Measurements from ENCODE around the gene MLLT10. TPM values are rescaled to one million over a fixed set of nuclear protein-coding genes. Genes with fewer than 3 reads are reported as not detected.
A peak's percentile ranks its signal among the peaks of the same experiment; 100 is the strongest.

Gene MLLT10
- total and polyA plus RNA-seq, 4 donors = 20.6 to 97.8 (median 35.7) TPM

- no peak for TF ChIP-seq CTCF (IDR thresholded peaks at IDR 0.05; ENCODE audit: control extremely low read depth, extremely low read depth)
- DNase-seq (peak; percentile 95 to 97 (median 97)), ATAC-seq (ENCODE audit: insufficient read depth, low FRiP score) (peak; percentile 54)
- H3K27me3 ChIP-seq (ENCODE audit: control insufficient read depth in 3 of 3, insufficient read depth in 3 of 3, low read length in 2 of 3) = no peaks in the 10 kb centered on the region
- 0 to 1% methylated on average over 40 to 56 of the region's 56 CpGs for WGBS, 2 donors
- no peaks in the 10 kb centered on the region for H3K9me3 ChIP-seq (ENCODE audit: control insufficient read depth in 4 of 4, insufficient read depth in 3 of 4, low read length in 3 of 4)
- peak overlapping the region; percentile 58 for H3K4me3 ChIP-seq
- H3K27ac ChIP-seq (ENCODE audit: low read depth in 1 of 2, low read length in 1 of 2) = peak overlapping the region; percentile 97 to 98
- H3K9ac ChIP-seq (ENCODE audit: insufficient read depth in 1 of 2, low read length in 2 of 2) = peak overlapping the region; percentile 85 to 99
- no peaks in the 10 kb centered on the region for H3K36me3 ChIP-seq (ENCODE audit: control insufficient read depth in 4 of 4, insufficient read depth in 4 of 4, low read length in 4 of 4)
- peaks cover 0 to 54% (median 10%) of the 10 kb centered on the region in 5 donors for H3K4me1 ChIP-seq (ENCODE audit: control insufficient read depth in 5 of 5, insufficient read depth in 5 of 5, low read length in 5 of 5)
Measured at GRCh38 chr10:21526188-21526859, 7.7 kb upstream of the MLLT10 start.

- no peak for TF ChIP-seq CTCF (IDR thresholded peaks at IDR 0.05; ENCODE audit: control extremely low read depth, extremely low read depth)
- Histone ChIP-seq H3K27me3 (ENCODE audit: control insufficient read depth in 3 of 3, insufficient read depth in 3 of 3, low read length in 2 of 3) (no peaks in the 10 kb centered on the region), H3K36me3 (ENCODE audit: control insufficient read depth in 4 of 4, insufficient read depth in 4 of 4, low read length in 4 of 4) (no peaks in the 10 kb centered on the region), H3K27ac (ENCODE audit: low read depth in 1 of 2, low read length in 1 of 2) (peak overlapping the region; percentile 97 to 98), H3K9me3 (ENCODE audit: control insufficient read depth in 4 of 4, insufficient read depth in 3 of 4, low read length in 3 of 4) (no peaks in the 10 kb centered on the region), H3K4me1 (ENCODE audit: control insufficient read depth in 5 of 5, insufficient read depth in 5 of 5, low read length in 5 of 5) (peaks cover 0 to 47% (median 10%) of the 10 kb centered on the region in 5 donors), H3K4me3 (peak overlapping the region; percentile 56), H3K9ac (ENCODE audit: insufficient read depth in 1 of 2, low read length in 2 of 2) (peak overlapping the region; percentile 85 to 99)
- ATAC-seq (ENCODE audit: insufficient read depth, low FRiP score) (peak; percentile 49), DNase-seq (peak; percentile 74 to 80 (median 76))
- 0 to 1% methylated on average over 37 to 68 of the region's 68 CpGs for WGBS, 2 donors
Measured at GRCh38 chr10:21526860-21527597, 7.0 kb upstream of the MLLT10 start.

- WGBS, 2 donors = 8 to 14% methylated on average over 18 of the region's 18 CpGs
- Histone ChIP-seq H3K36me3 (ENCODE audit: control insufficient read depth in 4 of 4, insufficient read depth in 4 of 4, low read length in 4 of 4) (no peaks in the 10 kb centered on the region), H3K4me1 (ENCODE audit: control insufficient read depth in 5 of 5, insufficient read depth in 5 of 5, low read length in 5 of 5) (peaks cover 0 to 45% (median 8%) of the 10 kb centered on the region in 5 donors), H3K9me3 (ENCODE audit: control insufficient read depth in 4 of 4, insufficient read depth in 3 of 4, low read length in 3 of 4) (no peaks in the 10 kb centered on the region), H3K27ac (ENCODE audit: low read depth in 1 of 2, low read length in 1 of 2) (peak overlapping the region; percentile 97 to 98), H3K4me3 (no peak overlapping the region), H3K9ac (ENCODE audit: insufficient read depth in 1 of 2, low read length in 2 of 2) (peak overlapping the region; percentile 28 to 72), H3K27me3 (ENCODE audit: control insufficient read depth in 3 of 3, insufficient read depth in 3 of 3, low read length in 2 of 3) (no peaks in the 10 kb centered on the region)
- ATAC-seq (ENCODE audit: insufficient read depth, low FRiP score) (no peak), DNase-seq (peak in 2 of 3 donors; percentile 78 to 82)
- TF ChIP-seq CTCF (IDR thresholded peaks at IDR 0.05; ENCODE audit: control extremely low read depth, extremely low read depth) = no peak
Measured at GRCh38 chr10:21527598-21528235, 6.3 kb upstream of the MLLT10 start.

Measured in lung (tissue), 12 donors.